ENCODE data around the gene LTB4R2.

LTB4R2 gene

GRCh38 chr14:24337824-24338175, 27.9 kb downstream of the LTB4R2 start:
- ATAC-seq, result no peak
- no peak for TF ChIP-seq BACH2 (CRISPR knock-in tag; IDR thresholded peaks at IDR 0.05; ENCODE audit: borderline replicate concordance)
- no peak for TF ChIP-seq CSRNP3 (CRISPR knock-in tag; IDR thresholded peaks at IDR 0.05)
- no peak for TF ChIP-seq TCF4 (CRISPR knock-in tag; IDR thresholded peaks at IDR 0.05; ENCODE audit: borderline replicate concordance)
- TF ChIP-seq PPARA (CRISPR knock-in tag; IDR thresholded peaks at IDR 0.05; ENCODE audit: borderline replicate concordance), result no peak
- TF ChIP-seq POU6F1 (CRISPR knock-in tag; IDR thresholded peaks at IDR 0.05; ENCODE audit: borderline replicate concordance, low read depth), result no peak
- no peak for TF ChIP-seq CREB5 (CRISPR knock-in tag; IDR thresholded peaks at IDR 0.05; ENCODE audit: low read depth)
- no peak for TF ChIP-seq SNAI2 (CRISPR knock-in tag; IDR thresholded peaks at IDR 0.05)
- no peak for TF ChIP-seq ARNTL (CRISPR knock-in tag; IDR thresholded peaks at IDR 0.05; ENCODE audit: borderline replicate concordance, low read depth)
- no peak for TF ChIP-seq GLIS3 (CRISPR knock-in tag; IDR thresholded peaks at IDR 0.05)
- TF ChIP-seq ZNF70 (CRISPR knock-in tag; IDR thresholded peaks at IDR 0.05), result no peak
- no peak for TF ChIP-seq OSR1 (CRISPR knock-in tag; IDR thresholded peaks at IDR 0.05)
- no peak for TF ChIP-seq ISL1 (CRISPR knock-in tag; IDR thresholded peaks at IDR 0.05)
- TF ChIP-seq PATZ1 (CRISPR knock-in tag; IDR thresholded peaks at IDR 0.05; ENCODE audit: borderline replicate concordance), result no peak
- TF ChIP-seq ESRRG (CRISPR knock-in tag; IDR thresholded peaks at IDR 0.05), result no peak

- no peak for ATAC-seq
- TF ChIP-seq ZFP30 (CRISPR knock-in tag; IDR thresholded peaks at IDR 0.05) (no peak), POU6F1 (CRISPR knock-in tag; IDR thresholded peaks at IDR 0.05; ENCODE audit: borderline replicate concordance, low read depth) (no peak), RARB (CRISPR knock-in tag; IDR thresholded peaks at IDR 0.05) (no peak), GLIS3 (CRISPR knock-in tag; IDR thresholded peaks at IDR 0.05) (no peak), OSR1 (CRISPR knock-in tag; IDR thresholded peaks at IDR 0.05) (no peak), PPARA (CRISPR knock-in tag; IDR thresholded peaks at IDR 0.05; ENCODE audit: borderline replicate concordance) (no peak), ISL1 (CRISPR knock-in tag; IDR thresholded peaks at IDR 0.05) (no peak), ZC3H10 (CRISPR knock-in tag; IDR thresholded peaks at IDR 0.05) (no peak), ZFP3 (CRISPR knock-in tag; IDR thresholded peaks at IDR 0.05) (no peak), CSRNP3 (CRISPR knock-in tag; IDR thresholded peaks at IDR 0.05) (no peak), SNAI2 (CRISPR knock-in tag; IDR thresholded peaks at IDR 0.05) (no peak), CREB5 (CRISPR knock-in tag; IDR thresholded peaks at IDR 0.05; ENCODE audit: low read depth) (no peak), ESRRG (CRISPR knock-in tag; IDR thresholded peaks at IDR 0.05) (no peak), ARNTL (CRISPR knock-in tag; IDR thresholded peaks at IDR 0.05; ENCODE audit: borderline replicate concordance, low read depth) (no peak), ZNF565 (CRISPR knock-in tag; conservative IDR thresholded peaks at IDR 0.05; ENCODE audit: low read depth) (no peak), CSDC2 (CRISPR knock-in tag; IDR thresholded peaks at IDR 0.05) (no peak), TSHZ2 (CRISPR knock-in tag; IDR thresholded peaks at IDR 0.05) (no peak), TCF4 (CRISPR knock-in tag; IDR thresholded peaks at IDR 0.05; ENCODE audit: borderline replicate concordance) (no peak), TOX (CRISPR knock-in tag; IDR thresholded peaks at IDR 0.05; ENCODE audit: borderline replicate concordance) (no peak), ZNF70 (CRISPR knock-in tag; IDR thresholded peaks at IDR 0.05) (no peak)
Observed at GRCh38 chr14:24338843-24339242, 28.9 kb downstream of the LTB4R2 start.
